HG03103 (cell line): ENCODE results near the gene USP37.

ENCODE experiments used
- ATAC-seq: cut with Tn5 transposase; IDR thresholded peaks from one replicate; pipeline ENCODE4 v1.9.1; 2021; ENCODE audit warnings: low read depth; ENCODE audit not compliant: unreplicated experiment

Gene USP37, protein sequence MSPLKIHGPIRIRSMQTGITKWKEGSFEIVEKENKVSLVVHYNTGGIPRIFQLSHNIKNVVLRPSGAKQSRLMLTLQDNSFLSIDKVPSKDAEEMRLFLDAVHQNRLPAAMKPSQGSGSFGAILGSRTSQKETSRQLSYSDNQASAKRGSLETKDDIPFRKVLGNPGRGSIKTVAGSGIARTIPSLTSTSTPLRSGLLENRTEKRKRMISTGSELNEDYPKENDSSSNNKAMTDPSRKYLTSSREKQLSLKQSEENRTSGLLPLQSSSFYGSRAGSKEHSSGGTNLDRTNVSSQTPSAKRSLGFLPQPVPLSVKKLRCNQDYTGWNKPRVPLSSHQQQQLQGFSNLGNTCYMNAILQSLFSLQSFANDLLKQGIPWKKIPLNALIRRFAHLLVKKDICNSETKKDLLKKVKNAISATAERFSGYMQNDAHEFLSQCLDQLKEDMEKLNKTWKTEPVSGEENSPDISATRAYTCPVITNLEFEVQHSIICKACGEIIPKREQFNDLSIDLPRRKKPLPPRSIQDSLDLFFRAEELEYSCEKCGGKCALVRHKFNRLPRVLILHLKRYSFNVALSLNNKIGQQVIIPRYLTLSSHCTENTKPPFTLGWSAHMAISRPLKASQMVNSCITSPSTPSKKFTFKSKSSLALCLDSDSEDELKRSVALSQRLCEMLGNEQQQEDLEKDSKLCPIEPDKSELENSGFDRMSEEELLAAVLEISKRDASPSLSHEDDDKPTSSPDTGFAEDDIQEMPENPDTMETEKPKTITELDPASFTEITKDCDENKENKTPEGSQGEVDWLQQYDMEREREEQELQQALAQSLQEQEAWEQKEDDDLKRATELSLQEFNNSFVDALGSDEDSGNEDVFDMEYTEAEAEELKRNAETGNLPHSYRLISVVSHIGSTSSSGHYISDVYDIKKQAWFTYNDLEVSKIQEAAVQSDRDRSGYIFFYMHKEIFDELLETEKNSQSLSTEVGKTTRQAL

DNA sequence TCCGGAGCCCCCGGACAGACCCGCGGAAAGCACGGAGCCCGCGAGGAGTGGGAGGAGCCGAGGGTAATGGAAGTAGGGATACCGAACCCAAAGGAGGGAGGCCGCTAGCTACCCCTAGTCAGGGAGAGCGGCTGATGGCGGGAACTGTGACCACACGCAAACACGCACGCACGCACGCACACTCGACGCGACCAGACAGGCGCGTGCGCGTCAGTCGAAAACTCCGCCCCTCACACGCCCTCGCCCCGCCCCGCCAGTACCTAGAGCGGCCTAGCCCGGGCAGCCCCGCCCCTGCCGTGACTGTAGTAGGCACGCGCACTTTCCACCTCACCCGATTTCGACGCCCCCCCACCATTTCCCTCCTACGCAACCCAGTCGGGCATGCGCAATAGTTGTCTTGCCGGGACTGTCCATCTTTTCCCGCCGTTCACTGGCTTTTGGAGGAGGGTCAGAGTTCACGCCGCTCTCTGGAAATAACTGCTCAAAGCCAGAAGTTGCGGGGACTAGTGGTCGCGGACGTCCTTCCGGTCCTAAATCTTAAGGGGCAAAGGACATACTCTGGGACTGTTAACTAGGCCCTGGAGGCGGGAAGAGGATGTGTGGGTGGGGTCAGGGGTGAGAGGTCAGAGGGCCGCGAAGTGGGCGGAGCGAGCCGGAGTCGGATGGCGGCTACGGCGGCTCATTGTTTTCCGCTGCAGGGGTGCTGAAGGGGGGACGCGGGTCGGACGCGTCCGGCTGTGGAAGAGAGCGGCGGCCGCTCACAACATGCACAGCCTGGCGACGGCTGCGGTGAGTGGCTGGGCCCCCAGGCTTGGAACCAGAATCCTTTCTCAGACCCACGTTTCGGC, at the start of gene USP37, which contains the start of gene CNOT9:
Gene USP37 (minus strand): TSS at position 162 of the 848 bp plus-strand sequence. CDS start 9,698 bp downstream, outside the sequence.
Gene CNOT9 (plus strand): TSS at position 650 of the 848 bp plus-strand sequence. CDS start 116 bp downstream, at position 766.
- ATAC-seq, result peak; percentile 75

DNA sequence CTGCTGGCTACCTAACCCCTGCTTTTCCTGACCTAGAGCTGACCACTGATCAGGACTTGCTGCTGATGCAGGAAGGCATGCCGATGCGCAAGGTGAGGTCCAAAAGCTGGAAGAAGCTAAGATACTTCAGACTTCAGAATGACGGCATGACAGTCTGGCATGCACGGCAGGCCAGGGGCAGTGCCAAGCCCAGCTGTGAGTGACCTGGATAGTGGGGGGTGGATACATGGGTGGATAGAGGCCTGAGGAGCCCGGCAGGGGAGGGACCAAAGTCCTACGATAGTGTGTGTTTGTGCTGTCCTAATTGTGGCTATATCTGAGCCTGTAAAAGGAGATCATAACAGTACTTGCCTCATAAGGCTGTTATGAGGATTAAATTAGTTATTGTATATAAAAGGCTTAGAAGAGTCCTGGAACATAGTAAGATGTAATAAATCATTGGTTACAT, 47.7 kb upstream of the USP37 start:
- no peak for ATAC-seq

DNA sequence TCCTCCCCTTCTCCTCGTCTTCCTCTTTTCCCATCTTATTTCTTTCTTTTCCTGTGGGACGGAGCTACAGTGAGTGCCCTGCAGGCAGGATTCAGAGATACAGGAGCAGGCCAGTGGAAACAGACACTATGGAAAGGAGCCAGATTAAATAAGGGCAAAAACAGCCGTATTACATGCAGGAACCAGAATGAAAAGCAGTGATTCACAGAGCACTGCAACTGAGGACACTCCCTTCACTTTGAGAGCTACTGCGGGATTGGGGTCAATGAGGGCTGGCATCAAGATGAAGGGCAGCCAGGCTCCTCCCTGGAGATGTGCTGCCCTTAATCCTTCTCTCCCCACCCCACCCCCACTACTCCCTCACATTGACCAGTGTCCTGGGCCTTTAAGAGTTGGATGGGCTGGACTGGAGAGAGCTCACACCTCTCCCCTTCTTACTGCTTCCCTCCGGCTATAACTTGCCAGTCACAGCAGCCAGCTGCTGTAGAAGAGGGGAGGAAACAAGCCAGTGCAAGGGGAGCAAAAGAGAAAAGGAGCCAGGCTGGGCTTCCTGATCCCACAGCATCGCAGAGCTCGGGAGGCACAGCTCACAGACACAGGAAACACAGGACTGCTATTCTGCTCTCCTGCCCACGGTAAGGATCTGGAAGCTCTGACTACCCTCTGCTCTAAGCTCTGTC, 39.4 kb upstream of the USP37 start, which contains the start of gene PLCD4:
Gene PLCD4 (plus strand): TSS at position 464 of the 680 bp plus-strand sequence. CDS start 7,841 bp downstream, outside the sequence.
- no peak for ATAC-seq

DNA sequence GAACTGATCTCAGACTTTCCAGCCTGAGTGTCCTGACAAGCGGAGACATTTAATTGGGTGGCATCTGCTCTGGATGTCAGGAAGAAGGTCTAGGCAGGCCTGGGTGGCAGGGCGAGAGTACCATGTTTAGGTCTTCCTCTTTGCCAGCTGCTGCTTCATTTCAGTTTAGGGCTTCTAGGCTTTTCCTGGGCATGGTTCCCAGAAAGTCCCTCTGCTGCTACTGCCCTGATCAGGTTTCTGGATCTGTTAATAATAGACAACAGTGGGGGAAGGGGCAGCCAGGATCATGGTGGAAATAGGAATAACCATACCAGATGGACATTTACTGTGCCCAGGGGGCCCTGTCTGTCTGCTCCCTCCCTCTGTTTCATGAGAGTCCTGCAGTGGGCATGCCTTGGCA, 37.3 kb upstream of the USP37 start:
- ATAC-seq, result no peak

DNA sequence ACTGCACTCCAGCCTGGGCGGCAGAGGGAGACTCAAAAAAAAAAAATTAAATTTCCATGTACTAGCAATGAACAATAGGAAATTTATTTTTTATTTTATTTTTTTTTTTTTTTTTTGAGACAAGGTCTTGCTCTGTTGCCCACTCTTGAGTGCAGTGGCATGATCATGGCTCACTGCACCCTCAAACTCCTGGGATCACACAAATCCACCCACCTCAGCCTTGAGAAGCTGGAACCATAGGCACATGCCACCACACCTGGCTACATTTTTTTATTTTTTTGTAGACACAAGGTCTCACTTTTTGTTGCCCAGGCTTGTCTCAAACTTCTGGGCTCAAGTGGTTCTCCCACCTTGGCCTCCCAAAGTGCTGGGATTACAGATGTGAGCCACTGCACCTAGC, 17.4 kb upstream of the USP37 start:
- no peak for ATAC-seq

DNA sequence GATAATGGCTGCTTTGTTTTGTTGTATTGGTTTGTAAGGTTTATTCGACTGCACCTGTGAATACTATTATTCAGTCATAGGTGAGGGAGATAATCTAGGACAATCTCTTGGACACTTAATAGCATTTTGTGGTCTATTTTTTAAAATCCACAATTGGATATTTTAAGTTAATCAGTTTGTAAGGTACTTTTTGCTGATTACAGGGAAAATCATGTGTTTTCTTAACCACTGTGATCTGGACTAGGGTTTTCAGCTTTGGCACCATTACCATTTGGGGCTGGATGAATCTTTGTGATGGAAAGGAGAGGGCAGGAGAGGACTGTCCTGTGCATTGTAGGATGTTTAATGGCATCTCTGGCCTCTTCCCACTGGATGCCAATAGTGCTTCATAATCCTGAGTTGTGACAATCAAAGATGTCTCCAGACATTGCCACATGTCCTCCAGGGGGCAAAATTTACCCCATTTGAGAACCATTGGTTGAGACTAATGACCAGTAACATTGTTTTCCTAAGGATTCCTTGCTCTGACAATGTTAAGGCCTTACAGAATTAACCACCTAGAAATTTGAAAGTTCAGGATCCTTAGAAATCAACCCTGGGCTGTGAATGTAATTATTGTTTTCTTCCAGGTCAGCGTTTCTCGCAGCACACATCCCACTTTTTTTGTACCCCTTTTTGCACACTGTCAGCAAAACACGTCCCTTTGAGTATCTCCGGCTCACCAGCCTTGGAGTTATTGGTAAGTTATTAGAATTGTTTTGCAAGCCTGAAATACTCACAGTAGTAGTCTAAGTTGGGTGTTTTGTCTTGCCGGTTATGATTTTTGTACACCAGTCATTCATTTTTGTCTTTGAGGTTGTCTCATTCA, 16.1 kb upstream of the USP37 start:
- no peak for ATAC-seq

DNA sequence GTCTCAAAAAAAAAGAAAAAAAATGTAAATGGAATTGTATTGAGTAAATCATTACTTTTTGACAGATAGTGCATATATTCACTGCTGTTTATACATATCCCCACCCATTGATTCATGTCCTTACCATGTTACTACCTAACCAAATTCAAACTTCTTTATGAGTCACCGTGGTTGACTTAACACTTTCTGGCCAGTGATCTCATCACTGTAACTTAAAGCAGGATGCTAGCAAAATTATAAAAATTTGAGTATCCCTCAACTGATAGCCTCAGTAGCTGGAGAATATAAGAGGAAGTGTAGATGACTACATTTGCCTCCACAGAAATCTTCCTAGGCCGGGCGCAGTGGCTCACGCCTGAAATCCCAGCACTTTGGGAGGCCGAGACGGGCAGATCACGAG, 13.9 kb upstream of the USP37 start:
- ATAC-seq, result no peak

DNA sequence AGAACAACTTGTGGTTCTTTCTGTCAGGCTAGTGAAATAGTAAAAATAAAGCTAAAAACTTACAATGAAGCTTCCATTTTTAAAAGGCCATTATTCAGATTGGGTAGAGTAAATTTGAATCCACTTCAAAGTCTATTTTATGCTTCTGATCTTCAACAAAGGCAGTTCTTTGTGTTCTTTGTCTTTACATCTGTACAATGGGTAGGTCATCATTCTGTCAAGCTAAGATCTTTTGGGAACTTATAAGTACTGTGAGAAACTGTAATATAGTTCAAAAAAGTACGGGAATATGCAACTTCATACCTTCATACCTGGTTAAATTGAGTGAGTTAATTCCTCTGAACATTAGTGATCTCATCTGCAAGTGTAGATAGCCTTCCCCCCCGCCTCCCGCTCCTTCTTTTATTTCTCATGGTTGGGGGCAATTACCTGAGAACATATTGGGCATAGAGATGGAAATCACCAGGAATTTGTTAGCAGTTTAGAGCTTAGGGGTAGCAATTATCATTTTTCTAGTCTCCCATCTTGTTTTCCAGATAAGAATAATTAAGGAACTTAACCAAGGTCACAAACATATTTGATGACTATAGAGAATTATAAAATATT, 10.2 kb upstream of the USP37 start:
- no peak for ATAC-seq

DNA sequence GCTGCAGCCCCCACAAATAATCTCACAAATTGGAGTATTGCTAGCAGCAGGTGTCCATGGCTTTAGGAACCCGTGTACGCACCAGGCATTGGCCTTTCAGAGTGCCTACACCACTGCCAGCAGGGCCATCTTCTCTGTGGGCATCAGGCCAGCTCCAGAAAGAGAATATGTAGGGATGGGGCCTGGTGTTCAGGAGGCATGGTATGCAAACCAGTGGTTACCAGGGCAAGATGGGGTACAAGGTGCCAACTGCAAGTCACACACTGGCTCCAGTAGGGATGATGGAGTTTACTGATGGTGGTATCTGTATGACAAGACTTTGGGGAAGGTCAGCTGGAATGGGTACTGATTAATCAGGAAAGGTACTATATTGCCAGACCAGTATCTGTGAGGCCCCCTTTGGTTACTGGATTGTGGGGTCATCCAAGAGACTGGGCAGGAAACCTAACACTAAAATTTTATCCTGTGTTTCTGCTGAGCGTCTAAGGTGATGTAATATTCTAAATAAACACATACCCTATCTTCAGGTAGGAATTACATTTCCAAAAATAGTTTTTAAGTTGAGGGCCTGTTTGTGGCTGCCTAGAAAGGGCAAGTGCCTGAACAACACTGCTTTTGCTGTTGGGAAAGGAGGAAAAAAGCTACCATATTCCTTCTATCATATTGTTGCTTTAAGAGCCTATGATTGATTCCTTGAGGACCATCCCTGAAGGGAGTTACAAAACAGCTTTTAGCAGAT, 9.5 kb upstream of the USP37 start:
- no peak for ATAC-seq

DNA sequence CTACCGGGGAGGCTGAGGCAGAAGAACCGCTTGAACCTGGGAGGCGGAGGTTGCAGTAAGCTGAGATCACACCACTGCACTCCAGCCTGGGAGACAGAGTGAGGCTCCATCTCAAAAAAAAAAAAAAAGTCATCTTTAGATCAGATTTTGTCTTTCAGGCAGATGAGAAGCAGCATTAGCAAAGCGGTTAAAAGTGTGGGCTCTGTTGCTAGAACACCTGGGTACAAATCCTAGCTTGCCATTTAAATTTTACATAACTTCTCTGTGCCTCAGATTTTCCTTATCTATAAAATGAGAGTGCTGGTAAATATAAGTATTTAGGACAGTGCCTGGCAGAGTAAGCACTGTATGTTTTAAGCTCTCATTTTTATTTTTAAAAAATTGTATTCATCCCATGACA, 8.7 kb upstream of the USP37 start:
- no peak for ATAC-seq

DNA sequence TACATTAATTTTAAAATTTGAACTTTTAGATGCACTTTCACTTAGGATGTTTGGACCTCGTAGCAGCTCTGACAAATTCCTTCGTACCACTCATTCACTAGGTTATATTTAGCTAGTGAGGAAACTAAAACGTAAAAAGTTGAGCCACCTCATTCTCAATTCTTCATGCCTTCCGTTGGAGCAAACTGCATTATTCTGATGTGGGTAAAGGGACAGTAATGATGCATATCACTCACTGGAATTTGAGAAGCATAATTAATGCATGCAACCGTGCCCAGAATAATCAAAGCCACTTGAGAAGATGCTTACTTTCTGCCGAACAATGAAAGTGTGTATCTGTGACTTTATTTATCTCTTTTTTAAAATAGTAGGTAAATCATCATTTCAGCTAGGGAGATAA, 2.7 kb upstream of the USP37 start:
- no peak for ATAC-seq

DNA sequence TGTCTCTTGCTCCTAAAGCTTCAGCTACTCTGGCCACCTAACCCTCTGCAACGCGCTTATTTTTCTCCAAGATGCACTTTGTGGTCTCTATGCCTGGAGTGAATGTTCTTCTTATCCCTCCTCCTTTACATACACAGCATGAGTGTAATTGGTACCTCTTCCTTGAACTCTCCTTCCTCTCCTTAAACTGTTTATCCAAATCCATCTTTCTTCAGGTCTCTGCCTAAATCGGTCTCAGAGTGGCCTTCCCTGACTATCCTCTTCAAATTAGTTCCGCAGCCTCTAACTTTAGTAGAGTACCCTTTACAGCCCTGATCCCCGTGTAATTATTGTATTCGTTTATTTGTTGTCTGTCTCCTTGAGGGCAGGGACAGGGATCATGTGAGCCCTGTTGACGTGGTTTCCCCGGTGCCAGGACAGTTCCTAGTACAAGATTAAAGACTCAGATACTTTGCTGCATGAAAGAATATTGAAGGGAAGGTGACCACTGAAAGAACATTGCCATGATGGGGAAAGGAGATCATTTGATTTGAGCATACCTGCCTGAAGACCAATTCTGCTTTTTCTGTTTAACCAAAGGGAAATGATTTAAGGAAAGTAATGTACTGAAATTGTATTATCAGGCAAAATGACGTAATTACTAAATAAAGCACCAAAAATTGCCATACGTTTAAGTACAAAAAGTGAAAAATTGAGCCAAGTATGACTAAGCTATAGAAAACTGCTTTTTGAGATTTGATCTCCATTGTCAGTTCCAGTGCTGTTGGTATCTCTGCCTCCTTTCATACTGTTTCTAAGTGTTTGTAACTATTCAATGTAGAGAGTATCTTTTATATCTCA, 1.7 kb upstream of the USP37 start:
- no peak for ATAC-seq

DNA sequence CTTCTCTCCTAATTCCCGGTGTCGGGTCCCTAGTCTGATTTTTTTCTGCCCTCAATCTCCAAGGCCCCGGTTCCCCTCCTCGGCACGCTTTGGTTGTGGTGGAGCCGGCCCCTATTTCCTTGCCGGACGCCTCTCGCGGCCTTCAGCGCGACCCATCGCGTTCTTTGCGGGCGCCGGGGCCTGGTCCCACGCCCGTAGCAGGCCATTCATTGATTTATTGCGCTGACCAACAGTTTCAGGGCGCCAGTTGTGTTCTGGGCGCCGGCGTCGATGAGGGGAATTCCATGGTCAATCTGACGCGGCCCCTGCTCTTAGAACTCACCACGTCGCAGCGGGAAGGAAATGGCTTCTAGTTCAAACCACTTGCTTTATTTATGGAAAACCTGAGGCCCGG, 884 bp upstream of the USP37 start:
- peak; percentile 23 for ATAC-seq

DNA sequence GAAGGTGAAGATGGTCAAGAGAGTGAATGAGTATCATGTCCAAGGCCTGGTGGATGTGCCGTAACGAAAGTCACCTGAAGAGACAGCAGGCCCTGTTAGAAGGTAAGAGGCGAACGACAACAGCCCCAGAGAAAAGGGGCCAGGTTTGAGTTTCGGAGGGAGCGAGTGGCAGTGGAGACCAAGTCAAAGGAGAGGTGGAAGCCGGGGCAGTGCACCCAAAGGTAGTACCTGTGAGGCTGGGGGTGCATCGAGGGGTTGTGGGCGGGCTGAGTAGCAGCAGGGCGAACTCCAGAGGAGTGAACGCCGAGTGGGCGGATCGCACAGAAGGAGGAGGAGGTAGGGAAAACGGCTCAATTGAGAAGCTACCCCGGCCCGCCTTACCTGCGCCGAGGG, 358 bp downstream of the USP37 start:
- peak; percentile 30 for ATAC-seq

DNA sequence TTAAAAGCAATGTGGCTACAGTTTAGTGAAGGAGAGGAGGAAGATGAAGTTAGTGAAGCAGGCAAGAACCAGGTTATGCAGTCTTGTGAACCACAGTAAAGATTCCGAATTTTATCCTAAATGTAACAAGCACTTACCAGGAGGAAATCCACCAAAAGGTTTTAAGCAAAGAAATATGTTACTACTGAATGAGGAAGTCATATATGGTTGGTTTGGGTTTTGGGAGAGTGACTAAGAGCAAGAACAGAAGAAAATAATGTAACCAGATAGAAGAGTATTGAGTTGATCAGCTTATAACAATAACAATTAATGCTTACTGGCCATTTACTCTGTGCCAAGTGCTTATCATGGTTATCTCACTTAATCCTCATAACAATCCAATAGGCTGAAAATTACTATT, 1.9 kb downstream of the USP37 start:
- ATAC-seq, result no peak

DNA sequence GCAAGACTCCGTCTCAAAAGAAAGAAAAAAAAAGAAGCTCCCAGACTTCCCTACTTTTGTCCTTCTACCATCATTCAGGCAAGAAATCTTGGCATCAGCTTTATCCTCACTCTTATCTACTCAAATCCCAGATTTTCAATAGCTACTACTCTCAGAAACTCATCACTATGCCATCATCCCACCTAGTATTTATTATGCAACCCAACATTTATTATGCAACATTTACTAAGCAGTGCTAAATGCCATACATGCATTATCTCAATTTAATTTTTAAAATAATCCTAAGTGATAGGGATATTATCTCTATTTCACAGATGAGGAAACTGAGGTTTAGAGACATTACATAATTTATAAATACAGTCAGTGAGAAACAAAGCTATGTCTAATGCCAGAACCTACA, 4.1 kb downstream of the USP37 start:
- no peak for ATAC-seq

DNA sequence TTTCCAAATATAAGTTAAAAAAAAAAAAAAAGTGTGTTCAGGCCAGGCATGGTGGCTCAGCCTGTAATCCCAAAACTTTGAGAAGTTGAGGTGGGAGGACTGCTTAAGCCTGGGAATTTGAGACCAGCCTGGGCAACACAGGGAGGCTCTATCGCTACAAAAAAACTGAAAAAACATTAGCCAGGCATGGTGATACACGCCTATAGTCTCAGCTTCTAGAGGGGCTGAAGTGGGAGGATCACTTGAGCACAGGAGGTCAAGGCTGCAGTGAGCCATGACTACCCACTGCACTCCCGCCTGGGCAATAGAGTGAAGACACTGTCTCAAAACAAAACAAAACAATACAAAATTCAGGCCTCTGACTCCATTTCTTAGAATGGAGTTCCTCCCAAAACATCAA, 9.2 kb downstream of the USP37 start:
- no peak for ATAC-seq
